Thyroid gland (tissue), 4 donors: ENCODE data around the gene CTSF. TPM values are rescaled to one million over a fixed set of nuclear protein-coding genes. Genes with fewer than 3 reads are reported as not detected.

Experiments used
- DNase-seq, 2 donors: peaks; one replicate each; pipeline ENCODE4 v3.0.0-alpha.2; 2019
- H3K27ac ChIP-seq, 3 donors: fragments of 200-600 bp; sonication (generic); 1 replicate in 2 of 3; 2 replicates in 1 of 3; pipeline ENCODE4 v1.5.1; 2016 to 2019; ENCODE audit warnings: mild to moderate bottlenecking in 1 of 3, moderate library complexity in 1 of 3
- H3K27me3 ChIP-seq: fragments of 200-600 bp; sonication (generic); one replicate; pipeline ENCODE4 v1.5.1; 2019
- H3K36me3 ChIP-seq, 2 donors: fragments of 200-600 bp; sonication (generic); one replicate each; pipeline ENCODE4 v1.5.1; 2016 to 2019
- H3K4me1 ChIP-seq, 2 donors: fragments of 200-600 bp; sonication (generic); one replicate each; pipeline ENCODE4 v1.5.1; 2017 to 2019
- H3K4me3 ChIP-seq, 3 donors: fragments of 200-600 bp; sonication (generic); replicated peaks in 1 of 3; 1 replicate in 2 of 3; 2 replicates in 1 of 3; pipeline ENCODE4 v1.5.1; 2016; ENCODE audit warnings: mild to moderate bottlenecking in 1 of 3
- H3K9me3 ChIP-seq: fragments of 200-600 bp; sonication (generic); one replicate; pipeline ENCODE4 v1.5.1; 2017
- POLR2A ChIP-seq, 2 donors: fragments of 450-650 bp; IDR thresholded peaks; one replicate each; pipeline ENCODE4 v1.6.1; 2017; ENCODE audit warnings: antibody characterized with exemption in 2 of 2, mild to moderate bottlenecking in 2 of 2, moderate library complexity in 1 of 2
- WGBS, 2 donors: methylation state at CpG; one replicate each; pipeline ENCODE4 v1.1.5; 2017; 5-methylcytosine and 5-hydroxymethylcytosine counted together
- intact Hi-C: fragments of 100-400 bp; cut with DNase I; formaldehyde crosslinking; loops from one replicate; pipeline ENCODE4 v1.15.1; 2023
- total RNA-seq, 4 donors: library from RNA; depleted of rRNA; stranded (reverse); fragments of >200 nt; gene quantifications; one replicate each; pipeline ENCODE4 v1.2.3, GENCODE V29; 2016
- TF ChIP-seq, protein P1 (sequence below), 6 experiments: fragments of 200-600 bp in 3 of 6; fragments of 450-650 bp in 3 of 6; sonication (generic) in 3 of 6; IDR thresholded peaks; one replicate each; pipeline ENCODE4 v1.5.1; 2016 to 2019; ENCODE audit warnings: antibody characterized with exemption in 6 of 6, mild to moderate bottlenecking in 2 of 6, inconsistent platforms in 1 of 6, moderate library complexity in 1 of 6

CTSF gene
- total RNA-seq, 4 donors from 2014 or later = 30.4 to 79.1 (median 64.6) TPM

DNA sequence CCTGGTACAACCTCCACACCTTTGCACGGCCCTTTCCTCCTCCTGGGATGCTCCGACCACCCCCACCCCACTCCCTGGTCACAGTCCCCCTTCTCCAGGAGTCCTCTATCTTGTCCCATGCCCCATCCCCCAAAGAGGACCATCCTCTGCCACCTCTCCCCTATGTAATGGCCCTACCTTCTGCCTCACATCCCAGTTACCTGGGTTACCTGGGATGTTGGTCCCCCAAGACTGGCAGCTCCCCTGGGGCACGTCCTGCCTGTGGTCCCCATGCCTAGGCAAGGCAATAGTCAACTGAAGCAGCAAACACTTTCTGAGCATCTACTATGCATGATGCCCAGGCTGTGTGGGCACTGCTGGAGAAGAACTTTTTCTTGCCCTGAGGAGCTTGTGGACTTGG, 13.0 kb downstream of the CTSF start:
- Histone ChIP-seq H3K27me3 (no peaks in the 10 kb centered on the region), H3K4me1 (peaks cover 8 to 13% of the 10 kb centered on the region in 2 donors), H3K36me3 (no peaks in the 10 kb centered on the region), H3K27ac (no peak overlapping the region), H3K4me3 (no peak overlapping the region), H3K9me3 (no peaks in the 10 kb centered on the region)
- DNase-seq = no peak
- intact Hi-C loops = no loop called here
- WGBS, 2 donors = 87 to 89% methylated on average over 3 of the region's 3 CpGs
- TF ChIP-seq, protein P1, sequence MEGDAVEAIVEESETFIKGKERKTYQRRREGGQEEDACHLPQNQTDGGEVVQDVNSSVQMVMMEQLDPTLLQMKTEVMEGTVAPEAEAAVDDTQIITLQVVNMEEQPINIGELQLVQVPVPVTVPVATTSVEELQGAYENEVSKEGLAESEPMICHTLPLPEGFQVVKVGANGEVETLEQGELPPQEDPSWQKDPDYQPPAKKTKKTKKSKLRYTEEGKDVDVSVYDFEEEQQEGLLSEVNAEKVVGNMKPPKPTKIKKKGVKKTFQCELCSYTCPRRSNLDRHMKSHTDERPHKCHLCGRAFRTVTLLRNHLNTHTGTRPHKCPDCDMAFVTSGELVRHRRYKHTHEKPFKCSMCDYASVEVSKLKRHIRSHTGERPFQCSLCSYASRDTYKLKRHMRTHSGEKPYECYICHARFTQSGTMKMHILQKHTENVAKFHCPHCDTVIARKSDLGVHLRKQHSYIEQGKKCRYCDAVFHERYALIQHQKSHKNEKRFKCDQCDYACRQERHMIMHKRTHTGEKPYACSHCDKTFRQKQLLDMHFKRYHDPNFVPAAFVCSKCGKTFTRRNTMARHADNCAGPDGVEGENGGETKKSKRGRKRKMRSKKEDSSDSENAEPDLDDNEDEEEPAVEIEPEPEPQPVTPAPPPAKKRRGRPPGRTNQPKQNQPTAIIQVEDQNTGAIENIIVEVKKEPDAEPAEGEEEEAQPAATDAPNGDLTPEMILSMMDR (IDR thresholded peaks at IDR 0.05) = no peak
- no peak for TF ChIP-seq POLR2A (IDR thresholded peaks at IDR 0.05)

DNA sequence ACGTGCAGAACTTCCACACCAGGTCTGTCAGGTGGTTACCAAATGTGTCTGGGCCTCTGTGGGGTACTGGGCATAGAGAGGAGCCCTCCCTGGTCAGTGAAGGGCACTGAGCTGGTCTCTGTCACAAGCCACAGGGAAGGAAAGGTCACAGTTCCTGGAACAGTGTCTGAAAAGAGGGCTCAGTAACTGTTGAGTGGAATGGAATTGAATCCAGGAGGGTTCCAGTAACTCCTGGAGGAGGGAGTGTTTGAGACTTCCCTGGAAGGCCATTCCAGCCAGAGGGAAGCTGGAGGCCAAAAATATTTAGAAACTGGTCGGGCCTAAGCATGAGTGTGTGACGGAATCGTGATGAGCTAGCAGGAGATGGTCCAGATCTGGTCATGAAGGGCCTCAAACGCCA, 13.8 kb downstream of the CTSF start:
- Histone ChIP-seq H3K9me3 (no peaks in the 10 kb centered on the region), H3K4me1 (peaks cover 8 to 13% of the 10 kb centered on the region in 2 donors), H3K36me3 (no peaks in the 10 kb centered on the region), H3K27ac (no peak overlapping the region), H3K4me3 (no peak overlapping the region), H3K27me3 (no peaks in the 10 kb centered on the region)
- no peak for TF ChIP-seq POLR2A (IDR thresholded peaks at IDR 0.05)
- TF ChIP-seq, protein P1 (IDR thresholded peaks at IDR 0.05) = no peak
- 80 to 83% methylated on average over 5 of the region's 5 CpGs for WGBS, 2 donors
- intact Hi-C loops = no loop called here
- DNase-seq = no peak

DNA sequence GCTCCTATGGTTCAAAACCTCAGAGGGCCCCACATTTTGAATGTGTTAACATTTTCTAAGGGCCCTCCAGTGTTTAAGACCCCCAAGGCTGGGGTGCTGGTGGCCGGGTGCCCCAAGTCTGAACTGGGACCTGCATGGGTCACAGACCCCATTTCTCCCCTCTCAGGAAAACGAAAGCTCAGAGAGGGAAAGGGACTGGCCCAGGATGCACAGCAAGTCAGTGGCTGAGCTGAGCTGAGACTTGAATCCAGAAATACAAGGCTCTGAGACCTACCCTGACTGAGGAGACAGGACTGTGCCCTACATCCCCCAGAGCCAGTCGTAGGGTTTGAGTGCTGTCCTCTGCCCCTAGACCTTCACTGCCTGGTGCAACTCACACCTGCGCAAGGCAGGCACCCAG, 17.5 kb downstream of the CTSF start:
- Histone ChIP-seq H3K9me3 (no peaks in the 10 kb centered on the region), H3K27me3 (no peaks in the 10 kb centered on the region), H3K27ac (no peak overlapping the region), H3K36me3 (no peaks in the 10 kb centered on the region), H3K4me3 (no peak overlapping the region), H3K4me1 (peaks cover 5 to 9% of the 10 kb centered on the region in 2 donors)
- intact Hi-C loops = no loop called here
- no peak for DNase-seq
- no peak for TF ChIP-seq POLR2A (IDR thresholded peaks at IDR 0.05)
- TF ChIP-seq, protein P1 (IDR thresholded peaks at IDR 0.05) = no peak
- 77 to 88% methylated on average over 4 of the region's 4 CpGs for WGBS, 2 donors

DNA sequence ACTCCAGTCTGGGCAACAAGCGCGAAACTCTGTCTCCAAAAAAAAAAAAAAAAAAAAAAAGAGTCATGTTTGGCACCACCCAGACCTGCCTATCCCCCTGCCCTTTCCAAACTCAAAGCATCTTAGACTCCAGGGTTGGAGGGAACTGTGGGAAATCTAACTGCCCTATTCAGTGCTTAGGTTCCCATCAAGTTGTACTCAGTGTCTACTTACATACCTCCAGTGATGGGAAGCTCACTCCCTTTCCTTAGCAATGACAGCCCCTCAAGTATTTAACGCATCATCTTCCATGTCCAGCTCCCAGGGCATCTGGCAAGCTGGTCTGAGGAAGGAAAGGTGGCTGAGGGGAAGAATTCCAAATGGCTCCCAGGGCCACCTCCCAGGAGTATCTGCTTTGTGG, 18.7 kb downstream of the CTSF start:
- Histone ChIP-seq H3K27me3 (no peaks in the 10 kb centered on the region), H3K4me3 (no peak overlapping the region), H3K4me1 (peaks cover 12 to 15% of the 10 kb centered on the region in 2 donors), H3K9me3 (no peaks in the 10 kb centered on the region), H3K36me3 (no peaks in the 10 kb centered on the region), H3K27ac (no peak overlapping the region)
- no peak for TF ChIP-seq POLR2A (IDR thresholded peaks at IDR 0.05)
- TF ChIP-seq, protein P1 (IDR thresholded peaks at IDR 0.05) = no peak
- intact Hi-C loops = no loop called here
- 92 to 97% methylated on average over 3 of the region's 3 CpGs for WGBS, 2 donors
- no peak for DNase-seq

DNA sequence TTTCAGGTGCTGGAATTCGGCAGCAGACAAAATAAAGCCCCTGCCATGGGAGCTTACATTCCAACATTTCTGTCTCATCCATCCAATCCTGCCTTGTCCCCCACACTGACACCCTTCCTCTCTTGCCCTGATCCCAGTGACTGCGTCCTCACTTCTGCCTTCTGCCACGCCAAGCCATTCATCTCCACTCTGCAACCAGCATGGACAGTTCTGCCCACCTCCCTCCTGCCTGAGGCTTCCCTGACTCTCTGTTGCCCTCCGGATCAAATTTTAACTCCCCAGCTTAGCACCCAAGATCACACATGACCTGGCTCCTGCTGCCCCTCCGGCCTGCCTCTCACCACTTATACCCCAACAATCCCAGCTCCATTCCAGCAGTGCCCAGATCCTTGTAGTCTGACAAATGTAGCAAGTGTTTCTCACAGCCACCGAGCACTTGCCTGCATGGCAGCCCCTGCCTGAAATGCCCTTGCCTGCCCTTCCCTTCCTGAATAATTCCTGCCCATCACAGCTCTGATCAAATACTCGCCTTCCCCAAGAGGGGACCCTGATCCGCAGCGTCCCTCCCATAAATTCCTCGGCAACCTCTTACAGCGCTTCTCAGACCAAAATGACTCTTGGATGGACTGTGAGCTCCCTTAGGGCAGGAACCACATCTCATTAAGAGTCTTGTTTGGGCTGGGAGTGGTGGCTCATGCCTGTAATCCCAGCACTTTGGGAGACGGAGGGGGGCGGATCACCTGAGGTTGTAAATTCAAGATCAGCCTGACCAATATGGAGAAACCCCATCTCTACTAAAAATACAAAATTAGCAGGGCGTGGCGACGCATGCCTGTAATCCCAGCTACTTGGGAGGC, 19.4 kb downstream of the CTSF start:
- Histone ChIP-seq H3K9me3 (no peaks in the 10 kb centered on the region), H3K4me3 (no peak overlapping the region), H3K36me3 (no peaks in the 10 kb centered on the region), H3K4me1 (peaks cover 14 to 15% of the 10 kb centered on the region in 2 donors), H3K27me3 (no peaks in the 10 kb centered on the region), H3K27ac (no peak overlapping the region)
- intact Hi-C loops = no loop called here
- TF ChIP-seq, protein P1 (IDR thresholded peaks at IDR 0.05) = no peak
- TF ChIP-seq POLR2A (IDR thresholded peaks at IDR 0.05) = no peak
- no peak for DNase-seq
- WGBS, 2 donors = 59 to 60% methylated on average over 16 of the region's 16 CpGs
